ENCODE data around the gene XRCC4. TPM values are rescaled to one million over a fixed set of nuclear protein-coding genes. Genes with fewer than 3 reads are reported as not detected.
A peak's percentile ranks its signal among the peaks of the same experiment; 100 is the strongest.

Gene XRCC4
- total RNA-seq, 1 experiment from 2014 or later, result 24.6 TPM

DNA sequence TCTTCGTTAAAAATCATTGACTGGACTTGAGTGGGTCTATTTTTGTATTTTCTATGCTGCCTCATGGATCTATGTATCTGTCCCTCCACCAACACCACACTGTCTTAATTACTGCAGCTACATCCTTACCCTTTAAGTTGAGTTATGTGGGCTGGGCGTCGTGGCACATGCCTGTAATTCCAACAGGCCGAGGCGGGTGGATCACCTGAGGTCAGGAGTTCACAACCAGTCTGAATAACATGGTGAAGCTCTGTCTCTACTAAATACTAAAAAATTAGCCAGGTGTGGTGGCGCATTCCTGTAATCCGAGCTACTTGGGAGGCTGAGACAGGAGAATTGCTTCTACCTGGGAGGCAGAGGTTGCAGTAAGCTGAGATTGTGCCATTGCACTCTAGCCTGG, 48.2 kb downstream of the XRCC4 start:
- RAD21 ChIA-PET (ENCODE audit: low non-redundant PET in 1 of 2, low total read pairs in 2 of 2, uncharacterized antibody in 2 of 2, unreplicated experiment in 2 of 2), result no interaction called here

More for the DNA sequence above, 48.2 kb downstream of the XRCC4 start:
- Histone ChIP-seq H3K27ac (ENCODE audit: low read depth, low read length) (no peak overlapping the region), H4K20me1 (ENCODE audit: insufficient read depth) (no peaks in the 10 kb centered on the region), H3K9me2 (ENCODE audit: insufficient read depth) (no peaks in the 10 kb centered on the region), H3K4me2 (ENCODE audit: low read length) (peak overlapping the region; percentile 32), H3K36me3 (ENCODE audit: control insufficient read depth in 1 of 2, insufficient read depth in 2 of 2, low read length in 2 of 2) (peaks cover 0 to 14% of the 10 kb centered on the region in 2 experiments; a peak in 2 of 4 replicates), H3K4me1 (ENCODE audit: control insufficient read depth in 1 of 2, insufficient read depth in 2 of 2, low read length in 2 of 2) (peaks cover 4 to 17% of the 10 kb centered on the region in 2 experiments; a peak in 3 of 4 replicates), H2AFZ (ENCODE audit: low read depth, low read length, poor library complexity, severe bottlenecking) (no peak overlapping the region), H3K79me2 (ENCODE audit: insufficient read depth, low read length) (no peaks in the 10 kb centered on the region), H3K4me3 (replicated peaks in 1 of 2; ENCODE audit: low read depth in 1 of 2, low read length in 2 of 2) (no peak overlapping the region), H3K9ac (ENCODE audit: low read length) (no peak overlapping the region), H3K27me3 (ENCODE audit: insufficient read depth, low read length) (no peaks in the 10 kb centered on the region), H3K9me3 (ENCODE audit: control insufficient read depth in 1 of 2, insufficient read depth in 1 of 2, low read depth in 1 of 2, low read length in 2 of 2) (peaks cover 0 to 9% of the 10 kb centered on the region in 2 experiments; a peak in 1 of 4 replicates)
- TF ChIP-seq CEBPB (IDR thresholded peaks at IDR 0.05; ENCODE audit: low read depth), result no peak
- TF ChIP-seq EGR1 (IDR thresholded peaks at IDR 0.05; ENCODE audit: low read depth), result no peak
- no peak for TF ChIP-seq EZH2phosphoT487 (IDR thresholded peaks at IDR 0.05; ENCODE audit: borderline replicate concordance)
- no peak for TF ChIP-seq ZNF274 (IDR thresholded peaks at IDR 0.05; ENCODE audit: low read depth, low read length)
- TF ChIP-seq SP1 (IDR thresholded peaks at IDR 0.05; ENCODE audit: low read depth), result no peak
- TF ChIP-seq, protein P1, sequence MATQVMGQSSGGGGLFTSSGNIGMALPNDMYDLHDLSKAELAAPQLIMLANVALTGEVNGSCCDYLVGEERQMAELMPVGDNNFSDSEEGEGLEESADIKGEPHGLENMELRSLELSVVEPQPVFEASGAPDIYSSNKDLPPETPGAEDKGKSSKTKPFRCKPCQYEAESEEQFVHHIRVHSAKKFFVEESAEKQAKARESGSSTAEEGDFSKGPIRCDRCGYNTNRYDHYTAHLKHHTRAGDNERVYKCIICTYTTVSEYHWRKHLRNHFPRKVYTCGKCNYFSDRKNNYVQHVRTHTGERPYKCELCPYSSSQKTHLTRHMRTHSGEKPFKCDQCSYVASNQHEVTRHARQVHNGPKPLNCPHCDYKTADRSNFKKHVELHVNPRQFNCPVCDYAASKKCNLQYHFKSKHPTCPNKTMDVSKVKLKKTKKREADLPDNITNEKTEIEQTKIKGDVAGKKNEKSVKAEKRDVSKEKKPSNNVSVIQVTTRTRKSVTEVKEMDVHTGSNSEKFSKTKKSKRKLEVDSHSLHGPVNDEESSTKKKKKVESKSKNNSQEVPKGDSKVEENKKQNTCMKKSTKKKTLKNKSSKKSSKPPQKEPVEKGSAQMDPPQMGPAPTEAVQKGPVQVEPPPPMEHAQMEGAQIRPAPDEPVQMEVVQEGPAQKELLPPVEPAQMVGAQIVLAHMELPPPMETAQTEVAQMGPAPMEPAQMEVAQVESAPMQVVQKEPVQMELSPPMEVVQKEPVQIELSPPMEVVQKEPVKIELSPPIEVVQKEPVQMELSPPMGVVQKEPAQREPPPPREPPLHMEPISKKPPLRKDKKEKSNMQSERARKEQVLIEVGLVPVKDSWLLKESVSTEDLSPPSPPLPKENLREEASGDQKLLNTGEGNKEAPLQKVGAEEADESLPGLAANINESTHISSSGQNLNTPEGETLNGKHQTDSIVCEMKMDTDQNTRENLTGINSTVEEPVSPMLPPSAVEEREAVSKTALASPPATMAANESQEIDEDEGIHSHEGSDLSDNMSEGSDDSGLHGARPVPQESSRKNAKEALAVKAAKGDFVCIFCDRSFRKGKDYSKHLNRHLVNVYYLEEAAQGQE (IDR thresholded peaks at IDR 0.05; ENCODE audit: low read depth), result no peak
- TF ChIP-seq ZFX (IDR thresholded peaks at IDR 0.05), result no peak
- TF ChIP-seq FOSL1 (IDR thresholded peaks at IDR 0.05; ENCODE audit: low read depth), result no peak
- TF ChIP-seq, protein P2, sequence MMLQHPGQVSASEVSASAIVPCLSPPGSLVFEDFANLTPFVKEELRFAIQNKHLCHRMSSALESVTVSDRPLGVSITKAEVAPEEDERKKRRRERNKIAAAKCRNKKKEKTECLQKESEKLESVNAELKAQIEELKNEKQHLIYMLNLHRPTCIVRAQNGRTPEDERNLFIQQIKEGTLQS (IDR thresholded peaks at IDR 0.05), result no peak
- no peak for TF ChIP-seq RAD21 (IDR thresholded peaks at IDR 0.05; ENCODE audit: low read depth)
- TF ChIP-seq JUND (IDR thresholded peaks at IDR 0.05), result no peak
- no peak for TF ChIP-seq YY1 (IDR thresholded peaks at IDR 0.05; ENCODE audit: extremely low read depth, insufficient replicate concordance, low read depth, low read length)
- no peak for TF ChIP-seq SRF (IDR thresholded peaks at IDR 0.05; ENCODE audit: low read depth)
- TF ChIP-seq, protein P3, sequence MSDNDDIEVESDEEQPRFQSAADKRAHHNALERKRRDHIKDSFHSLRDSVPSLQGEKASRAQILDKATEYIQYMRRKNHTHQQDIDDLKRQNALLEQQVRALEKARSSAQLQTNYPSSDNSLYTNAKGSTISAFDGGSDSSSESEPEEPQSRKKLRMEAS (IDR thresholded peaks at IDR 0.05), result no peak
- TF ChIP-seq, protein P4, sequence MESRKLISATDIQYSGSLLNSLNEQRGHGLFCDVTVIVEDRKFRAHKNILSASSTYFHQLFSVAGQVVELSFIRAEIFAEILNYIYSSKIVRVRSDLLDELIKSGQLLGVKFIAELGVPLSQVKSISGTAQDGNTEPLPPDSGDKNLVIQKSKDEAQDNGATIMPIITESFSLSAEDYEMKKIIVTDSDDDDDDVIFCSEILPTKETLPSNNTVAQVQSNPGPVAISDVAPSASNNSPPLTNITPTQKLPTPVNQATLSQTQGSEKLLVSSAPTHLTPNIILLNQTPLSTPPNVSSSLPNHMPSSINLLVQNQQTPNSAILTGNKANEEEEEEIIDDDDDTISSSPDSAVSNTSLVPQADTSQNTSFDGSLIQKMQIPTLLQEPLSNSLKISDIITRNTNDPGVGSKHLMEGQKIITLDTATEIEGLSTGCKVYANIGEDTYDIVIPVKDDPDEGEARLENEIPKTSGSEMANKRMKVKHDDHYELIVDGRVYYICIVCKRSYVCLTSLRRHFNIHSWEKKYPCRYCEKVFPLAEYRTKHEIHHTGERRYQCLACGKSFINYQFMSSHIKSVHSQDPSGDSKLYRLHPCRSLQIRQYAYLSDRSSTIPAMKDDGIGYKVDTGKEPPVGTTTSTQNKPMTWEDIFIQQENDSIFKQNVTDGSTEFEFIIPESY (IDR thresholded peaks at IDR 0.05; ENCODE audit: extremely low read depth, insufficient replicate concordance, low read length), result no peak
- TF ChIP-seq, protein P5, sequence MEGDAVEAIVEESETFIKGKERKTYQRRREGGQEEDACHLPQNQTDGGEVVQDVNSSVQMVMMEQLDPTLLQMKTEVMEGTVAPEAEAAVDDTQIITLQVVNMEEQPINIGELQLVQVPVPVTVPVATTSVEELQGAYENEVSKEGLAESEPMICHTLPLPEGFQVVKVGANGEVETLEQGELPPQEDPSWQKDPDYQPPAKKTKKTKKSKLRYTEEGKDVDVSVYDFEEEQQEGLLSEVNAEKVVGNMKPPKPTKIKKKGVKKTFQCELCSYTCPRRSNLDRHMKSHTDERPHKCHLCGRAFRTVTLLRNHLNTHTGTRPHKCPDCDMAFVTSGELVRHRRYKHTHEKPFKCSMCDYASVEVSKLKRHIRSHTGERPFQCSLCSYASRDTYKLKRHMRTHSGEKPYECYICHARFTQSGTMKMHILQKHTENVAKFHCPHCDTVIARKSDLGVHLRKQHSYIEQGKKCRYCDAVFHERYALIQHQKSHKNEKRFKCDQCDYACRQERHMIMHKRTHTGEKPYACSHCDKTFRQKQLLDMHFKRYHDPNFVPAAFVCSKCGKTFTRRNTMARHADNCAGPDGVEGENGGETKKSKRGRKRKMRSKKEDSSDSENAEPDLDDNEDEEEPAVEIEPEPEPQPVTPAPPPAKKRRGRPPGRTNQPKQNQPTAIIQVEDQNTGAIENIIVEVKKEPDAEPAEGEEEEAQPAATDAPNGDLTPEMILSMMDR (IDR thresholded peaks at IDR 0.05 in 2 of 3, conservative IDR thresholded peaks at IDR 0.05 in 1 of 3; ENCODE audit: borderline replicate concordance in 1 of 3, insufficient read depth in 1 of 3, low read depth in 2 of 3, low read length in 2 of 3), result no peak
- TF ChIP-seq POLR2A (IDR thresholded peaks at IDR 0.05; ENCODE audit: borderline replicate concordance, extremely low read depth, insufficient read depth, insufficient read length), result no peak
- TF ChIP-seq POLR2AphosphoS5 (IDR thresholded peaks at IDR 0.05; ENCODE audit: low read depth, low read length), result no peak
- no peak for TF ChIP-seq CBX3 (IDR thresholded peaks at IDR 0.05; ENCODE audit: low read depth)
- ChIA-PET POLR2A (no interaction called here), CTCF (no interaction called here)
- no peak for DNase-seq (ENCODE audit: low read depth, low spot score)
- intact Hi-C loops (cut with micrococcal nuclease), result no loop called here
- peak; percentile 68; the same call in 1 of the 2 replicates for ATAC-seq
- no TSS peak for BruUV-seq (replicated peaks)
